ENCODE results near the gene SNX33.

GRCh38 chr15:75673426-75674235, 25.9 kb downstream of the SNX33 start:
- TF ChIP-seq POLR2AphosphoS5 (IDR thresholded peaks at IDR 0.05; ENCODE audit: borderline replicate concordance, low read depth, low read length) (no peak), EZH2 (IDR thresholded peaks at IDR 0.05) (no peak)

Data from SK-N-MC (cell line).